Stomach (tissue), 4 donors: ENCODE measurements around the gene KRTAP29-1.

Source experiments
- POLR2A ChIP-seq, 4 donors: fragments of 450-650 bp; IDR thresholded peaks; one replicate each; pipeline ENCODE4 v1.6.1; 2016; ENCODE audit warnings: antibody characterized with exemption in 4 of 4, control low read depth in 2 of 4, mild to moderate bottlenecking in 1 of 4, moderate library complexity in 1 of 4
- TF ChIP-seq, protein P1 (sequence below), 7 experiments: fragments of 450-650 bp in 4 of 7; fragments of 200-600 bp in 3 of 7; sonication (generic) in 3 of 7; IDR thresholded peaks; one replicate each; pipeline ENCODE4 v1.5.1; 2016 to 2019; ENCODE audit warnings: antibody characterized with exemption in 7 of 7, control low read depth in 2 of 7, mild to moderate bottlenecking in 1 of 7

DNA sequence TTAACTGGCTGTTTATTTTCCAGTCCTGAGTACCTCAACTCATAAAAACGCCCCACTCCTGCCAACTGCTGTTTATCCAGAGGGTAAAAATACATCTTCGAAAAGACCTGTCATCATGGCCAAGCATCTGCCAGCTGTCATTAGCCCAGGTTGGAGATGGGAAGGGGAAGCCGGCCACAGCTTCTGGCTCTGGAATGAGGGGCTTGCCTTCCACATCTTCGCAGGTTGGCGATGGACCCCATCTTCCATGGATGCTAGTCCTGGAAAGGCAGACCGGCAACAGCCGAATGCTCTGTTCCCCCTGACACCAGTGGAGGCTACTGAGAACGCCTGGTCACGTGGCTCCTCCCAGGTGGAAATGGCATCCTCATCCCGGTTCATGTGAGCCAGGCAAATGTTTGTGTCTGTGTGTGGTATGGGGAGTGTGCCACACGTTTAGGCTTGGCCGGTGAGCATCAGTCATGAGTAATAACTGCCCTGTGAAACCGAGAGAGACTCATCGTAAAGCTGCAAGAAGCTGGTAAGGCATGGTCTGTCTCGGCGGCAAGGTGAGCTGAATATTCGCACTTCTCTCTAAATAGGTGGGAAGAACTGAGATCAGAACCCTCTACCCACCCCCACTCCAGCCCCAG lies 13.3 kb upstream of the KRTAP29-1 start:
- TF ChIP-seq POLR2A (IDR thresholded peaks at IDR 0.05), result no peak
- TF ChIP-seq, protein P1, sequence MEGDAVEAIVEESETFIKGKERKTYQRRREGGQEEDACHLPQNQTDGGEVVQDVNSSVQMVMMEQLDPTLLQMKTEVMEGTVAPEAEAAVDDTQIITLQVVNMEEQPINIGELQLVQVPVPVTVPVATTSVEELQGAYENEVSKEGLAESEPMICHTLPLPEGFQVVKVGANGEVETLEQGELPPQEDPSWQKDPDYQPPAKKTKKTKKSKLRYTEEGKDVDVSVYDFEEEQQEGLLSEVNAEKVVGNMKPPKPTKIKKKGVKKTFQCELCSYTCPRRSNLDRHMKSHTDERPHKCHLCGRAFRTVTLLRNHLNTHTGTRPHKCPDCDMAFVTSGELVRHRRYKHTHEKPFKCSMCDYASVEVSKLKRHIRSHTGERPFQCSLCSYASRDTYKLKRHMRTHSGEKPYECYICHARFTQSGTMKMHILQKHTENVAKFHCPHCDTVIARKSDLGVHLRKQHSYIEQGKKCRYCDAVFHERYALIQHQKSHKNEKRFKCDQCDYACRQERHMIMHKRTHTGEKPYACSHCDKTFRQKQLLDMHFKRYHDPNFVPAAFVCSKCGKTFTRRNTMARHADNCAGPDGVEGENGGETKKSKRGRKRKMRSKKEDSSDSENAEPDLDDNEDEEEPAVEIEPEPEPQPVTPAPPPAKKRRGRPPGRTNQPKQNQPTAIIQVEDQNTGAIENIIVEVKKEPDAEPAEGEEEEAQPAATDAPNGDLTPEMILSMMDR (IDR thresholded peaks at IDR 0.05), result no peak
